Measurements from ENCODE around the gene LGALS9C.
"Not testable (repeated sequence)": the region's sequence is repeated elsewhere in the genome, so short reads cannot be mapped to it uniquely, and the experiment has no call there.

Gene LGALS9C

DNA sequence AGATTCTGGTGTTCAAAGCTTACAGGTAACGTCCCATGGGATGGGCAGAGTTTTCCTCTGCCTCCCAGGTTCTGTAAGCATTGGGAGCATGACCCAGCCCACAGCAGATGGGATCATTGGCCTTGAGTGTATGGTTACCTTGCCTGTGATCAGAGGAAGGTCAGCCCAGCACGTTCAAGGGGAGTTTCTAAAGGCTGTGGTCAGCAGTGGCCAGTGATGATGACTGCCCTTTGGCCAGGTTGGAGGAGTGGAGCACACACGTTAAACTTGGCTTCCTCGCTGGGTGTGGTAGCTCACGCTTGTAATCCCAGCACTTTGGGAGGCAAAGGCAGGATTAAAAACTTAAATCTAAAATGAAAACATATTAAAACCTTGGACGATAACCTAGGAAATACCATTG is 51.8 kb downstream of the LGALS9C start:
- H2AFZ ChIP-seq (ENCODE audit: low read depth); H3K4me2 ChIP-seq; H3K9ac ChIP-seq; H3K36me3 ChIP-seq (ENCODE audit: insufficient read depth); H3K27me3 ChIP-seq (ENCODE audit: insufficient read depth, low read depth); H3K27ac ChIP-seq; H4K20me1 ChIP-seq (ENCODE audit: insufficient read depth); H3K4me3 ChIP-seq (IDR thresholded peaks at IDR 0.05; ENCODE audit: insufficient read depth, low read depth, low read length); H3K79me2 ChIP-seq (ENCODE audit: insufficient read depth, low read depth); H3K4me1 ChIP-seq (ENCODE audit: low read depth, poor library complexity, severe bottlenecking): not testable (repeated sequence)

DNA sequence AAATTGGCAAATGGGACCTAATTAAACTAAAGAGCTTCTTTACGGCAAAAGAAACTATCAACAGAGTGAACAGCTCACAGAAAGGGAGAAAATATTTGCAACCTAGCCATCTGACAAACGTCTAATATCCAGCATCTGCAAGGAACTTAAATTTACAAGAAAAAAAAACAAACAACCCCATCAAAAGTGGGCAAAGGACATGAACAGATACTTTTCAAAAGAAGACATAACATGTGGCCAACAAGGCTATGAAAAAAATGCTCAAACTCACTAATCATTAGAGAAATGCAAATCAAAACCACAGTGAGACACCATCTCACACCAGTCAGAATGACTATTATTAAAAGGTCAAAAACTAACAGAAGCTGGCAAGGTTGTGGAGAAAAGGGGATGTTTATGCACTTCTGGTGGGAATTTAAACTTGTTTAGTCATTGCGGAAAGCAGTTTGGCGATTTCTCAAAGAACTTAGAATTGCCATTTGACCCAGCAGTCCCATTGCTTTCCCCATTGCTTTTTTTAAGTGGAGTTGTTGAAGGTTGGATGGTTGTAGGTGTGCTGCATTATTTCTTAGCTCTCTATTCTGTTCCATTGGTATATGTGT is 52.4 kb downstream of the LGALS9C start:
- H3K36me3 ChIP-seq (ENCODE audit: insufficient read depth); H3K4me1 ChIP-seq (ENCODE audit: low read depth, poor library complexity, severe bottlenecking); H3K9ac ChIP-seq; H2AFZ ChIP-seq (ENCODE audit: low read depth); H3K4me3 ChIP-seq (IDR thresholded peaks at IDR 0.05; ENCODE audit: insufficient read depth, low read depth, low read length); H3K79me2 ChIP-seq (ENCODE audit: insufficient read depth, low read depth); H4K20me1 ChIP-seq (ENCODE audit: insufficient read depth); H3K4me2 ChIP-seq; H3K27me3 ChIP-seq (ENCODE audit: insufficient read depth, low read depth); H3K27ac ChIP-seq: not testable (repeated sequence)

DNA sequence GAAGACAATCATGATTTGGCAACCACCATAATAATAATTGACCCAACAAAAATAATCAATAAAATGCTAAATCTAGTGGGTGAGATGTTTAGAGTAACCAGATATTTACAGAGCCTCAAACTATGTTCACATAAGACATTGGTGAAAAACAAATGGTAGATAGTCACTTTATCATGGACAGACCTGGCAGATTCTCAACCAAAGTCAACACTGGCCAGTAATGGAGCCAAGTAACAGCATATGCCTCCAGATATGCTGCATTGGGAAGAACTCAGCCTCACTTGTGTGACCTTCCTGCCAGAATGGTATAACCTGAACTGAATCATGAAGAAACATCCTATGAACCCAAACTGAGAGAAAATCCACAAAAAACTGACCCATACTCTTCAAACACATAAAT is 53.8 kb downstream of the LGALS9C start:
- H3K4me1 ChIP-seq (ENCODE audit: low read depth, poor library complexity, severe bottlenecking); H4K20me1 ChIP-seq (ENCODE audit: insufficient read depth); H3K36me3 ChIP-seq (ENCODE audit: insufficient read depth); H3K27ac ChIP-seq; H3K9ac ChIP-seq; H2AFZ ChIP-seq (ENCODE audit: low read depth); H3K4me2 ChIP-seq; H3K27me3 ChIP-seq (ENCODE audit: insufficient read depth, low read depth); H3K4me3 ChIP-seq (IDR thresholded peaks at IDR 0.05; ENCODE audit: insufficient read depth, low read depth, low read length); H3K79me2 ChIP-seq (ENCODE audit: insufficient read depth, low read depth): not testable (repeated sequence)

DNA sequence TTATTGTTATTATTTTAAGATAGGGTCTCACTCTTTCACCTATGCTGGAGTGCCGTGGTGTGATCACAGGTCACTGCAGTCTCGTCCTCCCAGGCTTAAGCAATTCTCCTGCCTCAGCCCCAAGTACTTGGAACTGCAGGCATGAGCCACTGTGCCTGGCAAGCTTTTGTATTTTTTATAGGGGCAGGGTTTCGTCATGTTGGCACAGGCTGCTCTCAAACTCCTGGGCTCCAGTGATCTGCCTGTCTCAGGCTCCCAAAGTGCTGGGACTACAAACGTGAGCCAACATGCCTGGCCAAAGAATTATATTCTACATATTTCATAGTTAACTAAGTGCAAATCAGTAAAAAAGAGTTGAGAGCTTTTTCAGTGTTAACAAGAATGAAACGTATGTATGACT is 65.6 kb downstream of the LGALS9C start:
- H3K4me2 ChIP-seq; H3K4me1 ChIP-seq (ENCODE audit: low read depth, poor library complexity, severe bottlenecking); H3K4me3 ChIP-seq (IDR thresholded peaks at IDR 0.05; ENCODE audit: insufficient read depth, low read depth, low read length); H3K36me3 ChIP-seq (ENCODE audit: insufficient read depth); H3K9ac ChIP-seq; H4K20me1 ChIP-seq (ENCODE audit: insufficient read depth); H3K79me2 ChIP-seq (ENCODE audit: insufficient read depth, low read depth); H3K27ac ChIP-seq; H2AFZ ChIP-seq (ENCODE audit: low read depth); H3K27me3 ChIP-seq (ENCODE audit: insufficient read depth, low read depth): not testable (repeated sequence)

DNA sequence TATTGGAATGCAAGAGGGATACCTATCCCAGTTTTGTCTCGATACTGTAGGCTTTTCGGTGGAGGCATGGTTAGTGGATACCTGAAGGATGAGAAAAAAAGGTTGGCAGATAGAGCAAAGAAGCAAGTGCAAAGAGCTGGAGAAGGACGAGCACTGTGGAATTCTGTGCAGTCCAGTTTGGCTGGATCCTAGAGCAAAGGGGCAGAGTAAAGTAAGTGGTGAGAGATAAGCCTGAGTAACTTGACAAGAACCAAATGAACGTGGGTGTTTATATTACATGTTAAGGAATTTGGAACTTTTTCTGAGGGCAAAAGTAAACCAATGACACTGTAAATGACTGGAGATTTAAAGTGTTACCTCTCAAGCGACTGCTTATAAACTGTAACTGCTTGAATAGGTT is 66.3 kb downstream of the LGALS9C start:
- not testable (repeated sequence) for H2AFZ ChIP-seq (ENCODE audit: low read depth); H3K36me3 ChIP-seq (ENCODE audit: insufficient read depth); H3K9ac ChIP-seq; H3K4me1 ChIP-seq (ENCODE audit: low read depth, poor library complexity, severe bottlenecking); H3K79me2 ChIP-seq (ENCODE audit: insufficient read depth, low read depth); H3K4me3 ChIP-seq (IDR thresholded peaks at IDR 0.05; ENCODE audit: insufficient read depth, low read depth, low read length); H4K20me1 ChIP-seq (ENCODE audit: insufficient read depth); H3K27me3 ChIP-seq (ENCODE audit: insufficient read depth, low read depth); H3K4me2 ChIP-seq; H3K27ac ChIP-seq

Measured in KMS-11 (cell line).